Testis (tissue), 3 donors: ENCODE data around the gene HBD. TPM values are rescaled to one million over a fixed set of nuclear protein-coding genes. Genes with fewer than 3 reads are reported as not detected.

Source experiments
- DNase-seq: peaks from one replicate; pipeline ENCODE4 v3.0.0-alpha.2; 2019
- H3K27ac ChIP-seq, 2 donors: fragments of 200-600 bp; sonication (generic); one replicate each; pipeline ENCODE4 v1.5.1; 2019
- H3K27me3 ChIP-seq: fragments of 200-600 bp; sonication (generic); one replicate; pipeline ENCODE4 v1.5.1; 2019
- H3K36me3 ChIP-seq: fragments of 200-600 bp; sonication (generic); one replicate; pipeline ENCODE4 v1.5.1; 2017; ENCODE audit warnings: low read depth; ENCODE audit errors: missing control alignments
- H3K4me1 ChIP-seq: fragments of 200-600 bp; sonication (generic); one replicate; pipeline ENCODE4 v1.5.1; 2019
- H3K4me3 ChIP-seq, 2 donors: fragments of 200-600 bp; sonication (generic); one replicate each; pipeline ENCODE4 v1.5.1; 2017 to 2019
- H3K9me3 ChIP-seq: fragments of 200-600 bp; sonication (generic); one replicate; pipeline ENCODE4 v1.5.1; 2017
- CTCF ChIP-seq, 3 experiments: fragments of 450-650 bp in 2 of 3; fragments of 200-600 bp in 1 of 3; sonication (generic) in 1 of 3; IDR thresholded peaks; one replicate each; pipeline ENCODE4 v1.5.1; 2016 to 2019; ENCODE audit warnings: antibody characterized with exemption in 3 of 3, mild to moderate bottlenecking in 2 of 3, moderate library complexity in 1 of 3
- POLR2A ChIP-seq: fragments of 450-650 bp; IDR thresholded peaks from one replicate; pipeline ENCODE4 v1.6.1; 2017; ENCODE audit warnings: antibody characterized with exemption, mild to moderate bottlenecking, moderate library complexity
- WGBS, 2 donors: methylation state at CpG; one replicate each; pipeline ENCODE4 v1.1.5; 2018; 5-methylcytosine and 5-hydroxymethylcytosine counted together
- intact Hi-C: fragments of 100-400 bp; cut with DNase I; formaldehyde crosslinking; loops from one replicate; pipeline ENCODE4 v1.15.1; 2023; ENCODE audit warnings: low total_unique reads
- polyA plus RNA-seq: library from polyadenylated mRNA; stranded (reverse); fragments of 350-450 nt; fragmentation: Illumina TruSeq; extraction: RNeasy Lipid Tissue Mini Kit (QIAGEN cat#74804); gene quantifications from one replicate; pipeline ENCODE4 v1.2.3, GENCODE V29; 2014; ENCODE audit warnings: low read depth, low replicate concordance; ENCODE audit not compliant: insufficient read depth
- total RNA-seq, 2 donors: library from RNA; depleted of rRNA; stranded (reverse); fragments of >200 nt; gene quantifications; one replicate each; pipeline ENCODE4 v1.2.3, GENCODE V29; 2016

The HBD gene
- total and polyA plus RNA-seq, 3 donors from 2014 or later = not detected

DNA sequence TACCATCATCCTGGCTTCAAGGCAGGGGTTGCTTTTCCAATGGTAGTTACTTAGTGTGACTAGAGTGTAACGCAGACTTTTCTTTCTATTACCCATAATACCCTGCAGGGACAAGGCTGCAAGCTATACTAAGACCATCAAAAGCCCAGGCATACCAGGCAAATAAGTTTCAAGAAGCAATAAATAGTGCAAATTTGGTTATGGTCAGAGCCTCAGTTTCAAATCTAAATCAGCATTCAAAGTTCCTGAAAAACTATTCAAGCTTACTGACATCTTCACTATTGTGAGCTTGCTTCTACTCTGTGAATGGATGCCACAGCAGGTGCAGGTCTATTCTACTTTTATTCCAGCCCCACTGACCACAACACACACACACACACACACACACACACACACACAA is 4.9 kb downstream of the HBD start:
- H3K4me1 ChIP-seq = no peaks in the 10 kb centered on the region
- no peak for TF ChIP-seq CTCF (IDR thresholded peaks at IDR 0.05)
- TF ChIP-seq POLR2A = no peak
- no peak overlapping the region for H3K27ac ChIP-seq
- H3K4me3 ChIP-seq = no peak overlapping the region
- 100% methylated on average over 1 of the region's 1 CpG for WGBS, 2 donors
- no peaks in the 10 kb centered on the region for H3K9me3 ChIP-seq
- no peak for DNase-seq
- no peaks in the 10 kb centered on the region for H3K36me3 ChIP-seq
- H3K27me3 ChIP-seq = no peaks in the 10 kb centered on the region
- intact Hi-C loops = no loop called here

DNA sequence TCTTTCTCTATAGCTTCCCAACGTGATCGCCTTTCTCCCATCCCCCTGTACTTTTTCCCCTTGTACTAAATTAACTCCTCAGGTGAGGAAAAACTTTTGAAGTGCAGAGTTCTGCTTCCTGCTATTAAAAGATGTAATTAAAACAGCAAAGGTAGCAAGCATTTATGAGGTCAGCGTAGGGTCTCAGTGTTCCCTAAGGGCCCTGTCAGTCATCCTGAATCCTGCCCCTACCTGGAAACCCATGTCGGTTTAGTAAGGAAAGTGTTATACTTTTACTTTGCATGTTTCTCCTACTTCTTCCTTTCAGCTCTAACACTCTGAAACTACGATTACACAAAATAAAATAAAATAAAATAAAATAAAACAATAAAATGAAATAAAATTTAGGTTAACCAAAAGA is 6.2 kb downstream of the HBD start:
- Histone ChIP-seq H3K4me1 (no peaks in the 10 kb centered on the region), H3K27me3 (no peaks in the 10 kb centered on the region), H3K36me3 (no peaks in the 10 kb centered on the region), H3K27ac (no peak overlapping the region), H3K4me3 (no peak overlapping the region), H3K9me3 (no peaks in the 10 kb centered on the region)
- DNase-seq = no peak
- 73 to 77% methylated on average over 5 of the region's 5 CpGs for WGBS, 2 donors
- no peak for TF ChIP-seq CTCF (IDR thresholded peaks at IDR 0.05)
- TF ChIP-seq POLR2A = no peak
- intact Hi-C loops = no loop called here

GRCh38 chr11:5227681-5228080 is 6.6 kb downstream of the HBD start:
- no peak overlapping the region for H3K27ac ChIP-seq
- no peaks in the 10 kb centered on the region for H3K27me3 ChIP-seq
- no peaks in the 10 kb centered on the region for H3K36me3 ChIP-seq
- DNase-seq = no peak
- H3K4me3 ChIP-seq = no peak overlapping the region
- H3K4me1 ChIP-seq = no peaks in the 10 kb centered on the region
- intact Hi-C loops = no loop called here
- TF ChIP-seq POLR2A (no peak), CTCF (IDR thresholded peaks at IDR 0.05) (no peak)
- 61 to 63% methylated on average over 1 of the region's 1 CpG for WGBS, 2 donors
- no peaks in the 10 kb centered on the region for H3K9me3 ChIP-seq

GRCh38 chr11:5226732-5227310 is 7.5 kb downstream of the HBD start, which contains the start of gene HBB:
HBB (minus strand) TSS chr11:5227071; CDS start chr11:5227021, 50 bp downstream.
- intact Hi-C loops = no loop called here

More at GRCh38 chr11:5226732-5227310, 7.5 kb downstream of the HBD start, which contains the start of gene HBB:
- H3K4me3 ChIP-seq = no peak within 1 kb of the TSS
- 89 to 90% methylated on average over 3 of the region's 3 CpGs for WGBS, 2 donors
- H3K36me3 ChIP-seq = no peaks in the 10 kb centered on the region
- no peak for DNase-seq
- H3K27me3 ChIP-seq = no peaks in the 10 kb centered on the region
- no peaks in the 10 kb centered on the region for H3K4me1 ChIP-seq
- no peak for TF ChIP-seq CTCF (IDR thresholded peaks at IDR 0.05)
- TF ChIP-seq POLR2A = no peak
- H3K9me3 ChIP-seq = no peaks in the 10 kb centered on the region
- H3K27ac ChIP-seq = no peak within 1 kb of the TSS
